GM12872 (cell line): ENCODE data around the gene BNC2.

Experiments used
- CTCF ChIP-seq: IDR thresholded peaks from 3 replicates; pipeline ENCODE4 v1.5.1; 2011; ENCODE audit warnings: low read depth, mild to moderate bottlenecking, low read length, moderate library complexity; ENCODE audit not compliant: insufficient read depth

Gene BNC2

GRCh38 chr9:16368237-16369087, 502.0 kb downstream of the BNC2 start:
- TF ChIP-seq CTCF = no peak

DNA sequence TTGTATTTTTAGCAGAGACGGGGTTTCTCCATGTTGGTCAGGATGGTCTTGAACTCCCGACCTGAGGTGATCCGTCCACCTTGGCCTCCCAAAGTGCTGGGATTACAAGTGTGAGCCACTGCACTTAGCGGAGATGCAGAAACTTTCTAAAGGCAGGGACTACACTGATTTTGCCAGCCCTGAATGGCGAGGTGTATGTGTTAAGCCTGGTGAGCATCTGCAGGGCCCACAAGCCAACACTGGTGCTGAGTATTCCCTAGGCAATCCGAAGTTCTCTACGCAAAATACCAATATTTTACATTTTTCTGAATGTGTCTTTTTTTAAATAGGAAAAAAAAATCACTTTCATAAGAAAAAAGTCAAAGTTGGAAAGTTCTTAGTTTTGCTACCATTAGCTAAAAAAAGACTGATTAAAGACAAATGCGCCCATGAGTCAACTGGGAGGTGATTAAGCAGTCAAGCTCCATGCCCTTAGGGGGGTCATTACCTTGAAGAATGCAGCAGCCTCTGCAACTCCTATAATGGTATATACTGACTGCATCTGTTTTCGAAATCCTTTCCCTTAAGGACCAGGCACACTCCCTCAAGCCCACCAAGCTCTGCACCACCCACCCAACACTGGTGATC, 502.8 kb downstream of the BNC2 start:
- TF ChIP-seq CTCF = no peak

DNA sequence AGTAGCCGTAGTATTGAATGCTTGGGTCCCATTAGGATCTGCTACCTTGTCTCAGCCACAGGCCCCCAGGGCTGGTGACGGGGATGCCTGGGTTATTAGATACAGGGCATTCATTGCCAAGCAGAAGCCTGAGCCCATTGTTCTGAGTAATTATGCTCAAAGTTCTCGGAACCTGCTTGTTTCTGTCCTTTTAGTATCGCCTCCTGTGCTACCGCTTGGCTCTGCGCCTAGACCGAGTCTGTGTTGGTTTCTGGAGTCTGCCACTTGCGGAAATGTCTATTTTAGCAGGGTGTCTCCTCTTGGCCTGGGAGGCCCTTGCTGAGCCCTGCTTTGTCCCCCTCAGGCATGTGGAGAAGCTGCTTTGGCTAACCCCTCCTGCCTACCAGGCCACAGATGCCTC, 506.1 kb downstream of the BNC2 start:
- TF ChIP-seq CTCF = no peak

- TF ChIP-seq CTCF = no peak
Observed at GRCh38 chr9:16363916-16364315, 506.6 kb downstream of the BNC2 start.

- no peak for TF ChIP-seq CTCF
Observed at GRCh38 chr9:16363073-16363781, 507.2 kb downstream of the BNC2 start.

DNA sequence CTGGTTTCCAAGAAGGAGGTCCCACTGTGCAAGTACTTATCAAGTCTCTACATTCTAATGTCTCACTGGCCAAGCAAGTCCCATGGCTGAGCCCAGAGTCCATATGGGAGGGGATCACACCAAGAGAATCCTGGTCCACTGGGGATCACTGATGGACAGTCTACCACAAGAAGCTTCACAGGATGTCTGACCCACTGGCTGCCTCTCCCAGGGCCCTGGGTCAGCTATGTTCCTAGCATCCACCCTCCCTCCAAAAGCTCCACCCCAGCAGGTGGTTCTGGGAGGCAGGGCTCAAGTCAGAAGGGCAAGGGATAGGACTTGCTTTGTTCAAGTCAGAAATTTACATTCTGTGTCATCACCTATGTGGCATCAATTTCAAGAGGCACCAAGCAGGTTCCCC, 508.5 kb downstream of the BNC2 start:
- no peak for TF ChIP-seq CTCF

DNA sequence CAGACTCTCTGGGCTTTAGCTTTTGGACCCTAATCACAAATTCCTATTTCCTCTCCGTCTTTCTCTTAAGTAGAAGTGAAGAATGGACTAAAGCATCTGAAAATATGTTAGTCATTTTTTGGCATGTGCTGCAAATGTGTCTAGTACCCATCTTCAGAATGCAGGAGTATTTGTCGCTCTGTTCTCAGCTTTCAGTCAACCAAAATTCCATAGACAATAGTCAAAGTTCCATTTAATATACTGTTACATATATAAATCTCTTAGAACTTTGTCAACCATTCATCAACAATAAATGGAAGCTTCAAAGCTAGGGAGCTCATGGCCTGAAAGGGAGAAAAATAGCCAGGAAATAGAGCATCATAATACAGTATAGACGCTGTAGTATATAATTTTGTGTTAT, 509.4 kb downstream of the BNC2 start:
- TF ChIP-seq CTCF = no peak
